A549 (cell line): ENCODE measurements around the gene RTN4. TPM values are rescaled to one million over a fixed set of nuclear protein-coding genes. Genes with fewer than 3 reads are reported as not detected.

Experiments used
- ATAC-seq, 2 experiments: fragments of 200-7000 bp in 1 of 2; fragments of >200 bp in 1 of 2; cut with Nextera tagmentation in 1 of 2; cut with Tn5 transposase in 1 of 2; 3 replicates each; pipeline versions ENCODE4 v1.8.0 to v1.9.1; 2018 to 2020; ENCODE audit warnings: mild to moderate bottlenecking in 1 of 2, moderate library complexity in 1 of 2
- CTCF ChIA-PET: fragments of 300-600 bp; sonication (Branson Sonifier 250); formaldehyde crosslinking; extraction: SDS; loops from one replicate; lab custom pipeline; 2021; ENCODE audit warnings: antibody characterized with exemption, inconsistent platforms; lab: Yijun Ruan, JAX
- POLR2A ChIA-PET: fragments of 350-600 bp; formaldehyde crosslinking; extraction: SDS; loops from one replicate; lab custom pipeline; 2021; ENCODE audit warnings: antibody characterized with exemption, inconsistent platforms; lab: Yijun Ruan, JAX
- DNase-seq, 2 experiments: peaks; one replicate each; pipeline versions ENCODE4 v3.0.0 to v3.0.0-alpha.2; 2011 to 2016; ENCODE audit warnings: low read depth in 1 of 2, low spot score in 1 of 2
- FAIRE-seq: peaks from 2 replicates; lab custom pipeline; 2011; peaks lifted over from hg19 to GRCh38; lab: Jason Lieb, UNC
- H3K27ac ChIP-seq, 2 experiments: fragments of >200 bp; sonication (Bioruptor Twin); formaldehyde crosslinking; 3 replicates each; pipeline ENCODE4 v1.5.1; 2016 to 2017
- H3K4me1 ChIP-seq: fragments of >200 bp; sonication (Bioruptor Twin); formaldehyde crosslinking; 3 replicates; pipeline ENCODE4 v1.6.1; 2016
- H3K4me2 ChIP-seq: fragments of >200 bp; sonication (Bioruptor Twin); formaldehyde crosslinking; 3 replicates; pipeline ENCODE4 v1.6.1; 2016
- H3K4me3 ChIP-seq: fragments of >200 bp; sonication (Bioruptor Twin); formaldehyde crosslinking; 3 replicates; pipeline ENCODE4 v1.5.1; 2016
- H3K9me3 ChIP-seq: fragments of >200 bp; sonication (Bioruptor Twin); formaldehyde crosslinking; 3 replicates; pipeline ENCODE4 v1.6.1; 2016
- CBX2 ChIP-seq: fragments of 200-600 bp; sonication (generic); IDR thresholded peaks from 2 replicates; pipeline ENCODE4 v1.6.1; 2016; ENCODE audit warnings: low read depth, mild to moderate bottlenecking, borderline replicate concordance
- CBX8 ChIP-seq: fragments of 200-600 bp; sonication (generic); IDR thresholded peaks from 2 replicates; pipeline ENCODE4 v1.6.1; 2016
- CEBPB ChIP-seq, 2 experiments: fragments of >200 bp in 1 of 2; sonication (Bioruptor Twin) in 1 of 2; formaldehyde crosslinking in 1 of 2; IDR thresholded peaks; 2 replicates each; pipeline ENCODE4 v1.6.1; 2012 to 2016
- CHD2 ChIP-seq: fragments of 150-350 bp; IDR thresholded peaks from 2 replicates; pipeline ENCODE4 v1.6.1; 2014; ENCODE audit warnings: low read length; ENCODE audit not compliant: partially characterized antibody
- FOXS1 ChIP-seq: fragments of 250-450 bp; sonication (Bioruptor Pico); IDR thresholded peaks from 2 replicates; pipeline ENCODE4 v1.5.0; 2020; ENCODE audit warnings: mild to moderate bottlenecking, moderate library complexity
- HOXA7 ChIP-seq: fragments of 250-450 bp; sonication (Bioruptor Pico); IDR thresholded peaks from 2 replicates; pipeline ENCODE4 v1.5.0; 2020; ENCODE audit warnings: mild to moderate bottlenecking, moderate library complexity
- HOXB5 ChIP-seq: fragments of 250-450 bp; sonication (Bioruptor Pico); IDR thresholded peaks from 2 replicates; pipeline ENCODE4 v1.5.0; 2020; ENCODE audit warnings: mild to moderate bottlenecking, moderate library complexity
- JUN ChIP-seq, 2 experiments: fragments of >200 bp; sonication (Bioruptor Twin); formaldehyde crosslinking; IDR thresholded peaks; 2 replicates in 1 of 2; 3 replicates in 1 of 2; pipeline ENCODE4 v1.6.1; 2016 to 2017
- KDM1A ChIP-seq: fragments of 200-600 bp; sonication (generic); IDR thresholded peaks from 2 replicates; pipeline ENCODE4 v1.6.1; 2016; ENCODE audit warnings: low read depth, mild to moderate bottlenecking
- KDM5A ChIP-seq: fragments of 200-600 bp; sonication (generic); IDR thresholded peaks from 2 replicates; pipeline ENCODE4 v1.6.1; 2016; ENCODE audit warnings: antibody characterized with exemption, mild to moderate bottlenecking
- MAFK ChIP-seq: fragments of 450-650 bp; IDR thresholded peaks from 2 replicates; pipeline ENCODE4 v1.6.1; 2014; ENCODE audit not compliant: partially characterized antibody
- MAZ ChIP-seq: fragments of 150-350 bp; IDR thresholded peaks from 2 replicates; pipeline ENCODE4 v1.6.1; 2014; ENCODE audit warnings: antibody characterized with exemption, low read depth, low read length, borderline replicate concordance
- NPAS2 ChIP-seq: fragments of 250-450 bp; sonication (Bioruptor Pico); IDR thresholded peaks from 2 replicates; pipeline ENCODE4 v1.8.0; 2022; ENCODE audit warnings: mild to moderate bottlenecking, moderate library complexity, borderline replicate concordance
- NR3C1 ChIP-seq: fragments of >200 bp; sonication (Bioruptor Twin); formaldehyde crosslinking; IDR thresholded peaks from 3 replicates; pipeline ENCODE4 v1.6.1; 2017
- PHF8 ChIP-seq: fragments of 200-600 bp; sonication (generic); IDR thresholded peaks from 2 replicates; pipeline ENCODE4 v1.6.1; 2016; ENCODE audit warnings: low read depth, mild to moderate bottlenecking, antibody characterized with exemption, moderate library complexity, borderline replicate concordance
- POLR2A ChIP-seq: IDR thresholded peaks from 2 replicates; pipeline ENCODE4 v1.6.1; 2012; ENCODE audit warnings: mild to moderate bottlenecking, low read length
- RAD21 ChIP-seq, 2 experiments: fragments of >200 bp in 1 of 2; sonication (Bioruptor Twin) in 1 of 2; formaldehyde crosslinking in 1 of 2; IDR thresholded peaks in 1 of 2; conservative IDR thresholded peaks in 1 of 2; 2 replicates in 1 of 2; 3 replicates in 1 of 2; pipeline ENCODE4 v1.6.1; 2012 to 2018; ENCODE audit warnings: inconsistent platforms in 1 of 2
- RARB ChIP-seq: fragments of 250-450 bp; sonication (Bioruptor Pico); IDR thresholded peaks from 2 replicates; pipeline ENCODE4 v1.8.0; 2021; ENCODE audit warnings: mild to moderate bottlenecking, moderate library complexity
- ZC3H11A ChIP-seq: fragments of 450-650 bp; IDR thresholded peaks from 2 replicates; pipeline ENCODE4 v1.6.1; 2014; ENCODE audit warnings: antibody characterized with exemption, mild to moderate bottlenecking
- ZSCAN20 ChIP-seq: fragments of 250-450 bp; sonication (Bioruptor Pico); IDR thresholded peaks from 2 replicates; pipeline ENCODE4 v1.8.0; 2022; ENCODE audit warnings: mild to moderate bottlenecking, moderate library complexity
- WGBS: methylation state at CpG from one replicate; pipeline ENCODE4 v1.1.6; 2017; ENCODE audit errors: missing lambda C conversion rate; 5-methylcytosine and 5-hydroxymethylcytosine counted together
- polyA plus RNA-seq, 4 experiments: library from polyadenylated mRNA; depleted of rRNA in 3 of 4; stranded (reverse); fragments of >200 nt; fragmentation: RNase III in 1 of 4; extraction: RNeasy Plus Mini Kit Qiagen cat#74134 plus additional on column Dnase treatment in 1 of 4; gene quantifications; 2 replicates in 3 of 4; 3 replicates in 1 of 4; pipeline ENCODE4 v1.2.3, GENCODE V29; 2011 to 2017
- TF ChIP-seq, protein P1 (sequence below): fragments of >200 bp; sonication (Bioruptor Twin); formaldehyde crosslinking; IDR thresholded peaks from 2 replicates; pipeline ENCODE4 v1.6.1; 2016
- TF ChIP-seq, protein P2 (sequence below): fragments of 150-350 bp; IDR thresholded peaks from 2 replicates; pipeline ENCODE4 v1.6.1; 2014; ENCODE audit warnings: low read depth, mild to moderate bottlenecking, low read length
- TF ChIP-seq, protein P3 (sequence below): fragments of 250-450 bp; sonication (Bioruptor Pico); IDR thresholded peaks from 2 replicates; pipeline ENCODE4 v1.5.0; 2021; ENCODE audit warnings: mild to moderate bottlenecking, moderate library complexity, borderline replicate concordance
- TF ChIP-seq, protein P4 (sequence below): fragments of >200 bp; sonication (Bioruptor Twin); formaldehyde crosslinking; IDR thresholded peaks from 3 replicates; pipeline ENCODE4 v1.5.1; 2016
- TF ChIP-seq, protein P5 (sequence below): fragments of 200-600 bp; sonication (generic); IDR thresholded peaks from 2 replicates; pipeline ENCODE4 v1.6.1; 2016; ENCODE audit warnings: antibody characterized with exemption, mild to moderate bottlenecking, moderate library complexity

RTN4 gene
- polyA plus RNA-seq, 2 of the 4 experiments (the other 2 are of a cell fraction) = 302 to 403 TPM

DNA sequence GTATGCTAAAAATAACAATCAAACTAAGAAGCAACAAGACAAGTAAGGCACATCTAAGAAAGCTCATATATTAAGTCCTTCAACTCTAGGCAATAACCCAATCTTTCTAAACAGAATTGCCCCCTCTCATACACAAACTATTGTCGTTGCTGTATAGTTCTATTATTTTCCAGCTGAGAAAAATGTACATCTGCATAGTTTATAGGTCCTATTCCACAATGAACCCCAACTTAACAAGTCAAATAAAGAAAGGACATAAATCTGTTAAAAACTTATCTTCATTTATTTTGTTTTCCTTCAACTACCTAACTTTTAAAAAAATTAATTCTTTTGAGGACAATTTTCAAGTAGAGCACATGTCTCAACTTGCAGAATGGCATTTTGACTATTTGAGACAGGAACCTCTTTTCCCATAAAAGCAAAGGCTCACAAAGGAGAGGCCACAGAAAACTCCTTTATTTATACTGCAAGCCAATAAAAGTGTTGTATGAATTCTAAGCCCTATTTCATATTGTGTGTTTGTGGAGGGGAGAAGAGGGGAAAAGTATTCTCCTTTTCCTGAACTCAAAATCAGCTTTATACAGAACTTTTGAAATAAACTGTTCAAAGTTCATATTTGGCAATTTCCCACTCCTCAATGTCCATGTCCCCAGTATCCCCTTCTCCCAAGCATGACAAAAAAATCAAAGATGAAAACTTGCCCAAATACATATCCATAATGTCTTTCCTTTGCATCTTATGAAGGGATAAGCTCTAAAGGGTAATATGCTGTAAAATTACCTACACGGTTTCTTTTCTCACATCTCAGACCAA, 37.4 kb downstream of the RTN4 start:
- Histone ChIP-seq H3K9me3 (no peaks in the 10 kb centered on the region), H3K27ac (peak overlapping the region; percentile 31 to 55), H3K4me3 (no peak overlapping the region; the same call in 2 of the 3 replicates), H3K4me1 (peaks cover 90% of the 10 kb centered on the region), H3K4me2 (peak overlapping the region; percentile 80)
- no peak for DNase-seq
- WGBS = 35% methylated on average over 2 of the region's 2 CpGs
- TF ChIP-seq FOXS1 (CRISPR knock-in tag) (no peak), ZC3H11A (no peak), PHF8 (no peak), RAD21 (conservative IDR thresholded peaks at IDR 0.05 in 1 of 2, IDR thresholded peaks at IDR 0.05 in 1 of 2) (no peak), NPAS2 (no peak), ZSCAN20 (no peak), KDM1A (no peak), MAFK (no peak)
- TF ChIP-seq, protein P1, sequence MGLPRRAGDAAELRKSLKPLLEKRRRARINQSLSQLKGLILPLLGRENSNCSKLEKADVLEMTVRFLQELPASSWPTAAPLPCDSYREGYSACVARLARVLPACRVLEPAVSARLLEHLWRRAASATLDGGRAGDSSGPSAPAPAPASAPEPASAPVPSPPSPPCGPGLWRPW = no peak
- POLR2A ChIA-PET = interaction anchor here (0.8 kb wide), 1 partner anchor 38 kb away, joined by 4 read pairs; the partner anchor contains the start of gene RTN4
- FAIRE-seq = no peak
- no peak for ATAC-seq
- CTCF ChIA-PET = interaction anchor here (0.5 to 16.6 kb wide), 18 partner anchors 18 to 906 kb away, joined by 3 to 351 read pairs (median 3); partner anchors contain the start of gene RTN4

DNA sequence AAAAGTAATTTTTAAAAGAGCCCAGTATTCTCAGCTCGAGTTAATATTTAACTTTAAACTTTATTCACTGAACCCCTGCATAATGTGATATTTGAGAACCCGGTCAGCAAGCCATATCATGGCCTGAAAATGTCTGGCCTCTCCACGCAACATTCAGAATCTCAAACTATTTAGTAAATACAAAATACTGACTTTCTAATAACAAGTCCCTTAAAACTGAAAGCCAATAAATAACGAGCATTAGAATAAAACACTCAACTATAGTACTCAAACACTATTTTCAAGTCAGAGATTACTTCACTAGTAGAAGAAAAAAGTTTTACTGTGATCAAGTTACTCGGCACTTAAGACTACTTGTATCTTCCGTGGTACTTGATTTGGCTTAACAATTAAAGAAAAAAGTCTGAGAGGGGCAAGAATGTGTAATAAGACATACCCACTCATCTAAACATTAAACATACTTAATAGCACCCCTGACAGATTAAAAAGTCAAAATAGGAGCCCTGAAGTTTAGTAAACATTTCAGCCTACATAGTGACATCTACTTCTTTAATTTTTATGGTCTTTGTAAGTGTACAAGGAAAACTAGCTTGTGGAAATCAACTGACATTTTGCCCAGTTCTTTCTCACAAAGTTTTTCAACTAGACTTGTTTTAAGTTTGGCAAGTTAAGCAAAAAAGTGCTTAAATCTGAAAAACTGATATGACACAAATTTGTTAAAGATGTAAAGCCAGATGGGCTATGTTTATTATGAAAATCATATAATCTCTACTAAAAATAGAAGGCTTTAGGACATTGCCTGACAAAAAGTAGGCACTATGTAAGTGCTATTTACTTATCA, 38.2 kb downstream of the RTN4 start:
- POLR2A ChIA-PET = no interaction called here
- 5% methylated on average over 6 of the region's 6 CpGs for WGBS
- Histone ChIP-seq H3K27ac (peak overlapping the region; percentile 31 to 55), H3K4me3 (peak overlapping the region; percentile 4; the same call in 1 of the 3 replicates), H3K9me3 (no peaks in the 10 kb centered on the region), H3K4me1 (peaks cover 92% of the 10 kb centered on the region), H3K4me2 (peak overlapping the region; percentile 80)
- TF ChIP-seq MAZ (no peak), CBX8 (no peak), CHD2 (no peak), HOXB5 (CRISPR knock-in tag) (no peak), MAFK (no peak), JUN (IDR thresholded peaks at IDR 0.05) (no peak), HOXA7 (CRISPR knock-in tag) (no peak), RARB (no peak), CBX2 (no peak), KDM5A (no peak), NR3C1 (no peak), POLR2A (no peak), CEBPB (IDR thresholded peaks at IDR 0.05) (no peak)
- TF ChIP-seq, protein P2, sequence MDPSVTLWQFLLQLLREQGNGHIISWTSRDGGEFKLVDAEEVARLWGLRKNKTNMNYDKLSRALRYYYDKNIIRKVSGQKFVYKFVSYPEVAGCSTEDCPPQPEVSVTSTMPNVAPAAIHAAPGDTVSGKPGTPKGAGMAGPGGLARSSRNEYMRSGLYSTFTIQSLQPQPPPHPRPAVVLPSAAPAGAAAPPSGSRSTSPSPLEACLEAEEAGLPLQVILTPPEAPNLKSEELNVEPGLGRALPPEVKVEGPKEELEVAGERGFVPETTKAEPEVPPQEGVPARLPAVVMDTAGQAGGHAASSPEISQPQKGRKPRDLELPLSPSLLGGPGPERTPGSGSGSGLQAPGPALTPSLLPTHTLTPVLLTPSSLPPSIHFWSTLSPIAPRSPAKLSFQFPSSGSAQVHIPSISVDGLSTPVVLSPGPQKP = no peak
- TF ChIP-seq, protein P3, sequence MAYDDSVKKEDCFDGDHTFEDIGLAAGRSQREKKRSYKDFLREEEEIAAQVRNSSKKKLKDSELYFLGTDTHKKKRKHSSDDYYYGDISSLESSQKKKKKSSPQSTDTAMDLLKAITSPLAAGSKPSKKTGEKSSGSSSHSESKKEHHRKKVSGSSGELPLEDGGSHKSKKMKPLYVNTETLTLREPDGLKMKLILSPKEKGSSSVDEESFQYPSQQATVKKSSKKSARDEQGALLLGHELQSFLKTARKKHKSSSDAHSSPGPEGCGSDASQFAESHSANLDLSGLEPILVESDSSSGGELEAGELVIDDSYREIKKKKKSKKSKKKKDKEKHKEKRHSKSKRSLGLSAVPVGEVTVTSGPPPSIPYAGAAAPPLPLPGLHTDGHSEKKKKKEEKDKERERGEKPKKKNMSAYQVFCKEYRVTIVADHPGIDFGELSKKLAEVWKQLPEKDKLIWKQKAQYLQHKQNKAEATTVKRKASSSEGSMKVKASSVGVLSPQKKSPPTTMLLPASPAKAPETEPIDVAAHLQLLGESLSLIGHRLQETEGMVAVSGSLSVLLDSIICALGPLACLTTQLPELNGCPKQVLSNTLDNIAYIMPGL (CRISPR knock-in tag) = no peak
- TF ChIP-seq, protein P4, sequence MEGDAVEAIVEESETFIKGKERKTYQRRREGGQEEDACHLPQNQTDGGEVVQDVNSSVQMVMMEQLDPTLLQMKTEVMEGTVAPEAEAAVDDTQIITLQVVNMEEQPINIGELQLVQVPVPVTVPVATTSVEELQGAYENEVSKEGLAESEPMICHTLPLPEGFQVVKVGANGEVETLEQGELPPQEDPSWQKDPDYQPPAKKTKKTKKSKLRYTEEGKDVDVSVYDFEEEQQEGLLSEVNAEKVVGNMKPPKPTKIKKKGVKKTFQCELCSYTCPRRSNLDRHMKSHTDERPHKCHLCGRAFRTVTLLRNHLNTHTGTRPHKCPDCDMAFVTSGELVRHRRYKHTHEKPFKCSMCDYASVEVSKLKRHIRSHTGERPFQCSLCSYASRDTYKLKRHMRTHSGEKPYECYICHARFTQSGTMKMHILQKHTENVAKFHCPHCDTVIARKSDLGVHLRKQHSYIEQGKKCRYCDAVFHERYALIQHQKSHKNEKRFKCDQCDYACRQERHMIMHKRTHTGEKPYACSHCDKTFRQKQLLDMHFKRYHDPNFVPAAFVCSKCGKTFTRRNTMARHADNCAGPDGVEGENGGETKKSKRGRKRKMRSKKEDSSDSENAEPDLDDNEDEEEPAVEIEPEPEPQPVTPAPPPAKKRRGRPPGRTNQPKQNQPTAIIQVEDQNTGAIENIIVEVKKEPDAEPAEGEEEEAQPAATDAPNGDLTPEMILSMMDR = no peak
- TF ChIP-seq, protein P5, sequence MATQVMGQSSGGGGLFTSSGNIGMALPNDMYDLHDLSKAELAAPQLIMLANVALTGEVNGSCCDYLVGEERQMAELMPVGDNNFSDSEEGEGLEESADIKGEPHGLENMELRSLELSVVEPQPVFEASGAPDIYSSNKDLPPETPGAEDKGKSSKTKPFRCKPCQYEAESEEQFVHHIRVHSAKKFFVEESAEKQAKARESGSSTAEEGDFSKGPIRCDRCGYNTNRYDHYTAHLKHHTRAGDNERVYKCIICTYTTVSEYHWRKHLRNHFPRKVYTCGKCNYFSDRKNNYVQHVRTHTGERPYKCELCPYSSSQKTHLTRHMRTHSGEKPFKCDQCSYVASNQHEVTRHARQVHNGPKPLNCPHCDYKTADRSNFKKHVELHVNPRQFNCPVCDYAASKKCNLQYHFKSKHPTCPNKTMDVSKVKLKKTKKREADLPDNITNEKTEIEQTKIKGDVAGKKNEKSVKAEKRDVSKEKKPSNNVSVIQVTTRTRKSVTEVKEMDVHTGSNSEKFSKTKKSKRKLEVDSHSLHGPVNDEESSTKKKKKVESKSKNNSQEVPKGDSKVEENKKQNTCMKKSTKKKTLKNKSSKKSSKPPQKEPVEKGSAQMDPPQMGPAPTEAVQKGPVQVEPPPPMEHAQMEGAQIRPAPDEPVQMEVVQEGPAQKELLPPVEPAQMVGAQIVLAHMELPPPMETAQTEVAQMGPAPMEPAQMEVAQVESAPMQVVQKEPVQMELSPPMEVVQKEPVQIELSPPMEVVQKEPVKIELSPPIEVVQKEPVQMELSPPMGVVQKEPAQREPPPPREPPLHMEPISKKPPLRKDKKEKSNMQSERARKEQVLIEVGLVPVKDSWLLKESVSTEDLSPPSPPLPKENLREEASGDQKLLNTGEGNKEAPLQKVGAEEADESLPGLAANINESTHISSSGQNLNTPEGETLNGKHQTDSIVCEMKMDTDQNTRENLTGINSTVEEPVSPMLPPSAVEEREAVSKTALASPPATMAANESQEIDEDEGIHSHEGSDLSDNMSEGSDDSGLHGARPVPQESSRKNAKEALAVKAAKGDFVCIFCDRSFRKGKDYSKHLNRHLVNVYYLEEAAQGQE = no peak
- CTCF ChIA-PET = interaction anchor here (0.6 to 16.6 kb wide), 11 partner anchors 18 to 905 kb away, joined by 3 to 351 read pairs (median 4); partner anchors contain the start of gene RTN4
- ATAC-seq (no peak), DNase-seq (no peak), FAIRE-seq (peak; percentile 7)
